Measurements from ENCODE around the gene SLC12A9. TPM values are rescaled to one million over a fixed set of nuclear protein-coding genes. Genes with fewer than 3 reads are reported as not detected.

SLC12A9 gene
- total RNA-seq, 1 donor from 2014 or later = 37.1 TPM

GRCh38 chr7:100836812-100837098 is 15.8 kb upstream of the SLC12A9 start:
- H3K4me1 Mint-ChIP-seq (ENCODE audit: unreplicated experiment) = peaks cover 26% of the 10 kb centered on the region
- H3K9me3 Mint-ChIP-seq = no peaks in the 10 kb centered on the region
- H3K4me3 Mint-ChIP-seq = peak overlapping the region; percentile 83
- H3K27ac Mint-ChIP-seq = peak overlapping the region; percentile 83
- DNase-seq (ENCODE audit: extremely low spot score, unreplicated experiment) = no peak
- no peaks in the 10 kb centered on the region for H3K27me3 Mint-ChIP-seq
- TF ChIP-seq CTCF (conservative IDR thresholded peaks at IDR 0.05) = no peak
- no peaks in the 10 kb centered on the region for H3K36me3 Mint-ChIP-seq

- H3K4me1 Mint-ChIP-seq (ENCODE audit: unreplicated experiment) = peaks cover 26% of the 10 kb centered on the region
- H3K4me3 Mint-ChIP-seq = peak overlapping the region; percentile 83
- no peaks in the 10 kb centered on the region for H3K27me3 Mint-ChIP-seq
- no peak for TF ChIP-seq CTCF (conservative IDR thresholded peaks at IDR 0.05)
- no peaks in the 10 kb centered on the region for H3K36me3 Mint-ChIP-seq
- peak; percentile 90 for DNase-seq (ENCODE audit: extremely low spot score, unreplicated experiment)
- peak overlapping the region; percentile 83 for H3K27ac Mint-ChIP-seq
- H3K9me3 Mint-ChIP-seq = no peaks in the 10 kb centered on the region
These were observed 15.2 kb upstream of the SLC12A9 start for GRCh38 chr7:100837099-100837836.

- no peak overlapping the region for H3K27ac Mint-ChIP-seq
- no peaks in the 10 kb centered on the region for H3K9me3 Mint-ChIP-seq
- no peaks in the 10 kb centered on the region for H3K36me3 Mint-ChIP-seq
- H3K4me3 Mint-ChIP-seq = no peak overlapping the region
- peaks cover 26% of the 10 kb centered on the region for H3K4me1 Mint-ChIP-seq (ENCODE audit: unreplicated experiment)
- no peaks in the 10 kb centered on the region for H3K27me3 Mint-ChIP-seq
- DNase-seq (ENCODE audit: extremely low spot score, unreplicated experiment) = no peak
- TF ChIP-seq CTCF (conservative IDR thresholded peaks at IDR 0.05) = no peak
These were observed 13.2 kb upstream of the SLC12A9 start for GRCh38 chr7:100839361-100839760.

GRCh38 chr7:100840470-100841100 is 11.9 kb upstream of the SLC12A9 start:
- Mint-ChIP-seq H3K36me3 (no peaks in the 10 kb centered on the region), H3K27ac (no peak overlapping the region), H3K9me3 (no peaks in the 10 kb centered on the region), H3K4me3 (peak overlapping the region; percentile 12), H3K27me3 (no peaks in the 10 kb centered on the region), H3K4me1 (ENCODE audit: unreplicated experiment) (peaks cover 25% of the 10 kb centered on the region)
- TF ChIP-seq CTCF (conservative IDR thresholded peaks at IDR 0.05) = no peak
- DNase-seq (ENCODE audit: extremely low spot score, unreplicated experiment) = no peak

GRCh38 chr7:100847360-100847759 is 5.2 kb upstream of the SLC12A9 start:
- Mint-ChIP-seq H3K27me3 (no peaks in the 10 kb centered on the region), H3K27ac (no peak overlapping the region), H3K9me3 (no peaks in the 10 kb centered on the region), H3K4me1 (ENCODE audit: unreplicated experiment) (peaks cover 4% of the 10 kb centered on the region), H3K36me3 (no peaks in the 10 kb centered on the region), H3K4me3 (no peak overlapping the region)
- no peak for TF ChIP-seq CTCF (conservative IDR thresholded peaks at IDR 0.05)
- DNase-seq (ENCODE audit: extremely low spot score, unreplicated experiment) = no peak

Data from type B pancreatic cell (in vitro differentiated cells).